Duodenal mucosa (tissue), 2 donors: ENCODE measurements around the gene GALNT10.

Experiments
- H3K27ac ChIP-seq: one replicate; pipeline ENCODE4 v1.7.0; 2013; ENCODE audit warnings: low read depth, low read length
- H3K27me3 ChIP-seq, 2 donors: one replicate each; pipeline ENCODE4 v1.7.0; 2013; ENCODE audit warnings: low read length in 2 of 2, control low read depth in 1 of 2; ENCODE audit not compliant: insufficient read depth in 2 of 2, control insufficient read depth in 1 of 2
- H3K36me3 ChIP-seq, 2 donors: one replicate each; pipeline ENCODE4 v1.7.0; 2013; ENCODE audit warnings: low read length in 2 of 2, control low read depth in 1 of 2; ENCODE audit not compliant: insufficient read depth in 2 of 2, control insufficient read depth in 1 of 2
- H3K4me1 ChIP-seq, 2 donors: one replicate each; pipeline ENCODE4 v1.7.0; 2013; ENCODE audit warnings: low read length in 2 of 2, control low read depth in 1 of 2; ENCODE audit not compliant: insufficient read depth in 2 of 2, control insufficient read depth in 1 of 2
- H3K4me3 ChIP-seq, 2 donors: one replicate each; pipeline ENCODE4 v1.7.0; 2013; ENCODE audit warnings: low read length in 2 of 2, low read depth in 1 of 2
- H3K9ac ChIP-seq, 2 donors: one replicate each; pipeline ENCODE4 v1.7.0; 2013; ENCODE audit warnings: low read length in 2 of 2, low read depth in 1 of 2
- H3K9me3 ChIP-seq, 2 donors: one replicate each; pipeline ENCODE4 v1.7.0; 2013; ENCODE audit warnings: low read length in 2 of 2, control low read depth in 1 of 2; ENCODE audit not compliant: control insufficient read depth in 1 of 2

GALNT10 gene

DNA sequence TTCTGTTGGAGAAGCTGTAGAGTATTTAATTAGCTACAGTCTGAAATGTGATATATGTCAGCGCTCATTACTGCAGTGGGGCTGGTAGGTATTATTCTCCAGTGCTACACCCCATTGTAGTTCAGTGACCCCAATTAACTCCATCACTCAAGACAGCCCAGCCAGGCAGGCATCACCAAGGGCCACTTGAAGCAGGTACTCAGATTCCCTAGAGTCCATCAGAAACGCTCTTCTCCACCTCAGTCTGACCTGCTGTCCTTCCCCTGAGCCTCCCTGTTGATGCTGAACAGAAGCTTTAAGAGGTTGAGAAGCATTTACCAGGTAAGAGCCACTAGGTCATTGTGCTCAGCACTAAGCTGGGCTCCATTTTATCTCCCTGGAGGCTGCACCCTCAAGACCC, 71.8 kb downstream of the GALNT10 start:
- Histone ChIP-seq H3K4me3 (no peak overlapping the region), H3K36me3 (no peaks in the 10 kb centered on the region), H3K4me1 (peaks cover 5 to 24% of the 10 kb centered on the region in 2 donors), H3K27me3 (no peaks in the 10 kb centered on the region), H3K9ac (no peak overlapping the region), H3K9me3 (no peaks in the 10 kb centered on the region), H3K27ac (no peak overlapping the region)

DNA sequence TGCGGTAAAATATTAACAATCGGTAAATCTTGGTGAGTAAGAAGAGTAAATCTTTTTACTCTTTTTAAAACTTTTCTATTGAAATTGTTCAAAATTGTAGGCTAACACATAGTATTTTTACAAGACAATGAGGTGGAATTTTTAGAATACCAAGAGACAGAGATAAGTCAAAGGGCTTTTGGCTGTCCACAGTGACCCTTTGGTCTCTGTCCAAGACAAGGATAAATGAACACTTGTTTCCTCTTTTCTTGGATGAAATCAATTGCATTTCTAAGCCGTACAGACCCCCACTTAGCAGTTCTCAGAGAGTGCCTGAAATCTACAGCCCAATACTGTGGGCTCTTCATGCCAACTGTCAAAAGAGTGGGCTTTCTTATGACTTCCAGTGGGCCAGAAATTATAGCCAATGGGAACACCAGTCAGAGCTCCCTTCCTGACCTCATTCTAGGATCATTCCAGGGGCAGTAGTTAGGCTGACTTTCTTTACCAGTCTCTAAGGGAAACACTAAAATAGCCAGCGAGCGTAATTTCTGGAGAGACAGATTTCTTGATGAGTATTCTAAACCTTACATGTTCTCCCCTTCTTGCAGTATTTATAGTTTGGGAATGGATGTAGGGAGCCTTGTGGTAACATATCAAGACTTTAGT, 74.1 kb downstream of the GALNT10 start:
- no peak overlapping the region for H3K9ac ChIP-seq
- H3K4me3 ChIP-seq = no peak overlapping the region
- peaks cover 0 to 5% of the 10 kb centered on the region in 2 donors for H3K4me1 ChIP-seq
- no peaks in the 10 kb centered on the region for H3K27me3 ChIP-seq
- H3K27ac ChIP-seq = no peak overlapping the region
- H3K36me3 ChIP-seq = no peaks in the 10 kb centered on the region
- H3K9me3 ChIP-seq = no peaks in the 10 kb centered on the region

DNA sequence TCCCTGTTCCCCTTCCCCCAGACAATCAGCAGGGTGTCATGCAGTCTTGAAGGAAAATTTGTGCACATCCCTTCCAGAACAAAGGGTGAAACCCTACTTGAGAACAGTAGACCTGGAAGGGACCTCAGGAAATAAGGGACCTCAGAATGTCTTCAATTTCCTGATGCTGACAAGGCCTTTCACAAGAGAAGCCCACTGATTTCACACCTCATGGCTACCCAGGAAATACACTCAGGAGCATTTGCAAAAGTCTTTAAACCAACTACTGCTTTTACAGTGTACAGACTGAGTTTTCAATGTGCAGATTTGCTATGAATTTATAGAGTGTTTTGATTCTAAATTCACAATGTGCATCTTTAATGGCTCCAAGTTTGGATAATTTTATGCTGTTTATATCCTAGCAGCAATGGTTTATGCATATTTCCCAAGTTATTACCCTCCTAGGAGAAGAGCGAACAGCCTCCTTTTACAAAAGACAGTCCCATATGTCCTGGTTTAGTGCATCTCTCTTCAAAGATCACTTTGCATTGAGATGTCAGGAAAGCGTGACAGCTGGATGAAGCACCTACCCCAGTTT, 74.8 kb downstream of the GALNT10 start:
- no peaks in the 10 kb centered on the region for H3K36me3 ChIP-seq
- H3K4me3 ChIP-seq = no peak overlapping the region
- H3K27ac ChIP-seq = no peak overlapping the region
- no peaks in the 10 kb centered on the region for H3K9me3 ChIP-seq
- H3K4me1 ChIP-seq = no peaks in the 10 kb centered on the region
- H3K9ac ChIP-seq = no peak overlapping the region
- no peaks in the 10 kb centered on the region for H3K27me3 ChIP-seq

DNA sequence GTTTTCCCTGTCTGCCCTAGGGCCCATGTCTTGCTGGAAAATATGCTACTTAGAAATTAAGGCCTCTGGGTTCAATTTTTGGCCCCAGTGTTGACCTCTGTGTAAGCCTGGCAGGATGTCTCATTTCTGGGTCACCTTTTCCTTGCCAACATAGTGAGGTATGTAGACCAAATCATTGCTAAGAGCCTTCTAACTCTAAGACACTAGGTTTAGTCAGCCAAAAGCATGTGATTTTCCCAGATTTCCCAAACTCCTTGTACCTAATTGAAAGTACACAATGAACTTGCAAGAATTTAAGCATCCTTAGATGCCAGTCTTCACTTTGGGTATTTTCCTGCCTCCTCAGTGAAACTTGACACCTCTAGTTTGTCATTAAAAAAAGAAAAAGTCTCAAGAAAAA, 77.0 kb downstream of the GALNT10 start:
- Histone ChIP-seq H3K27ac (no peak overlapping the region), H3K4me3 (no peak overlapping the region), H3K9me3 (no peaks in the 10 kb centered on the region), H3K9ac (no peak overlapping the region), H3K27me3 (no peaks in the 10 kb centered on the region), H3K4me1 (no peaks in the 10 kb centered on the region), H3K36me3 (no peaks in the 10 kb centered on the region)

DNA sequence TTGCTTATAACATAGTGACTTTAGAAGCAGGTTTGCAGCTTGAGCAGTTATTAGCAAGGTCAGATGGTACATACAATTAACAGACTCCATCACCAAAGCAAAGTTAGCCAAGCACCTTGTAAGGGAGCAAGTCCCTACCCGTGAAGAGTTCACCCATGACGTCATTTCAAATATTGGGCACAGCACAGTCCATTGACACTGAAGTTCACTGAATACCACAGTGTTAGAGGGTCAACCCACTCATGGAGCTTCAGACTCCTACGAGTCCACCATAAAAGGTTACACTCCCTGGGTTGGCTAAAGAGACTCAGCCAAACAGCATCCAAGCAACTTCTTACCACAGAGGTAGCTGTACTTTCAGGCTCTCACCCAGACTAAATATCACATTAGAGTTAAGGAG, 77.5 kb downstream of the GALNT10 start:
- H3K9me3 ChIP-seq = no peaks in the 10 kb centered on the region
- H3K36me3 ChIP-seq = no peaks in the 10 kb centered on the region
- no peaks in the 10 kb centered on the region for H3K27me3 ChIP-seq
- H3K4me3 ChIP-seq = no peak overlapping the region
- H3K9ac ChIP-seq = no peak overlapping the region
- no peak overlapping the region for H3K27ac ChIP-seq
- peaks cover 4 to 5% of the 10 kb centered on the region in 2 donors for H3K4me1 ChIP-seq

DNA sequence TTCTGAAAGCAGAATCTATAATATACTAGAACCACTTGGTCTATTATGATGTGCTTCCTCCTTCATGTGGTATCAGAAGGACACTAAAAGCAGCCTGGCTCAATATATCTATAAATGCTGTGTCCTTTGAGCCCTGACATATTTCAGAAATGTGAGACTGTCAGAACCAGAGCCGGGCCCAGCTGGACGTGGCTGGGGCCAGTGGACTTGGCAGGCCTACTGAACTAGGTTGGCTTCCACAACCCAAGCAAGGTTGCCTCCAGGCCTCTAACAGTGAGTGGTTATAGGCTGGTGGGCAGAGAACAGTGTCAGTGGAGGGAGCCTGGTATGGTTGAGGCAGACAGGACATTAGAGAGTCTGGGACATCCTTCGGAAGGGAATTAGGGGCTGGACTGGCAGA, 78.9 kb downstream of the GALNT10 start:
- no peak overlapping the region for H3K27ac ChIP-seq
- H3K4me3 ChIP-seq = no peak overlapping the region
- H3K36me3 ChIP-seq = no peaks in the 10 kb centered on the region
- no peak overlapping the region for H3K9ac ChIP-seq
- no peaks in the 10 kb centered on the region for H3K27me3 ChIP-seq
- peaks cover 8 to 18% of the 10 kb centered on the region in 2 donors for H3K4me1 ChIP-seq
- no peaks in the 10 kb centered on the region for H3K9me3 ChIP-seq

DNA sequence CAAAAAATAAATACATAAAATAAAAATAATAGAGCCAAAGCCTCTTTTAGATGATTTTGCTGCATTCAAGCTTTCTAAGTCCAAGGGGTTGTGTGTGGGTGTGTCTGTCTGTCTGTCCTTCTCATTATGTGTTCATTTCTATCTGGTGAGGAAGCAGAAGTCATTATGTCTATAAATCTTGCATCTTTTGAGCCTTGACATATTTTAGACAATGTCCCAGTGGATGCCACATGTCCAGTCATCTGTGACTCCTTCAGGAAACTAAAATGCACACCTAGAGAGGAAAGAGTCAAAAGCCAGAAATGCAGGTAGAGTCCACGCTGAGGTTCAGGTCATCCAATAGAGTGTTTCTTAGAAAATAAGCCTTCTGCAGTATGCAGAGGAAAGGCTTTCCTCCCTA, 80.9 kb downstream of the GALNT10 start:
- H3K27me3 ChIP-seq = no peaks in the 10 kb centered on the region
- H3K27ac ChIP-seq = no peak overlapping the region
- H3K4me1 ChIP-seq = peaks cover 8 to 21% of the 10 kb centered on the region in 2 donors
- no peaks in the 10 kb centered on the region for H3K36me3 ChIP-seq
- H3K9me3 ChIP-seq = no peaks in the 10 kb centered on the region
- no peak overlapping the region for H3K4me3 ChIP-seq
- H3K9ac ChIP-seq = no peak overlapping the region

DNA sequence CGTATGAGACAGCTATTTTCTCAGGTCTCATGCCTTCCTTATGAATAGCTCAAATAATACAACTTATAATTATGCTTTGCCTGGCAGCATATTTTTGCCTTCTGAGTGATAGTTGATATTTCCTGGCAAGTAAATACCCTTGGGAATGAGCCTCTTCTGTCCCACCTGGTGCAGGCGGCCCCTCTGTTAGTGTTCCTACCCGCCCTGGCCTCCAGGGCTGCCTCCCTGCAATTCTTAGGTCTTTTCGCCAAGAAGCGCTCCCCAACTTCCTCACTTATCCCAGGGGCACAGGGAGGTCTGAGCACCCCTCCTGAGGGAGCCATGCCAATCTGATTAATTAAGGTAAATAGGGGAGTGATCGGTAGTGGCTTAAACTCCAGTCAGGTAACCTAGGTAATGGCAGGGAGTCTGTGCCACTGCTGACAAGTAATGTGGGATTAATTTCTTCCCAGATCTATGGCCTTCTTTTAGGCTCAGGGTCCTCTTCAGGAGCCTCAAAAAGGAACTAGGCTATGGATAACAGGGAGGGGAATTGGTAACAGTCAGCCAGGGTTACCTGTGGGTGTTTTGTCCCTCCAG, 81.5 kb downstream of the GALNT10 start:
- Histone ChIP-seq H3K4me3 (no peak overlapping the region), H3K27me3 (no peaks in the 10 kb centered on the region), H3K9me3 (no peaks in the 10 kb centered on the region), H3K4me1 (peaks cover 8 to 21% of the 10 kb centered on the region in 2 donors), H3K9ac (no peak overlapping the region), H3K36me3 (no peaks in the 10 kb centered on the region), H3K27ac (no peak overlapping the region)

DNA sequence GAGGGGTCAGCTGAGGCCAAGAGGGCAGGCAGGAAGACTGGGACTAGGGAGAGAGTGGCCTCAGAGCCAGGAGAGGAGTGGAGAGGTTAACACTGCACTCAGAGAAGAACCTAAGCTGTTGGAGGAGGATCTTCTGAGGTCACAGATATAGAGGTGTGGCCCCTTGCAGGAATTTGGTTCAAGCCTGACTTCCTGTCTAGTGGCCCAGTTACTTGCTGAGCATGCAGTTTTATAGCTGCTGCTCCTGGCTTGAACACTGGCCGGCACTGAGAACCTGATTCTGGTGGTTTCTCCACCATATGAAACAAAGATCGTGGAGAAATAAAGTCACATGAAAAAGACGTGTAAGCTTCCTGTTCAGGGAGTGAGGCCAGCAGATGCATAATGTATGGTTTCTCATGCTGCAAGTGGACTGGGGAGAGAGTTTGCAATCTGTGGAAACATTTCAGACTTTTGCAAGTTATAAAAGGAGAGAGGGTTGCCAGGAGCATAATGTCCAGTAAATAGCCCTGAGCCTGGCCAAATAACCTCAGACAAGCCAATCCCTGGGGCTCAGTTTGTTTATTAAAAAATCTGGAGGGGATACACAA, 82.6 kb downstream of the GALNT10 start:
- no peak overlapping the region for H3K4me3 ChIP-seq
- peaks cover 8 to 27% of the 10 kb centered on the region in 2 donors for H3K4me1 ChIP-seq
- H3K27me3 ChIP-seq = no peaks in the 10 kb centered on the region
- H3K9ac ChIP-seq = peak overlapping the region in 1 of 2 donors; percentile 10
- H3K9me3 ChIP-seq = no peaks in the 10 kb centered on the region
- H3K27ac ChIP-seq = no peak overlapping the region
- H3K36me3 ChIP-seq = no peaks in the 10 kb centered on the region
